Trophoblast cell (in vitro differentiated cells and primary cell): ENCODE measurements around the gene ARHGAP25.

Source experiments
- DNase-seq, 2 donors: peaks; one replicate each; pipeline ENCODE4 v3.0.0-alpha.2; 2016
- H2AFZ ChIP-seq: 2 replicates; pipeline ENCODE4 v1.6.1; 2013; ENCODE audit warnings: low read length, moderate library complexity, mild to moderate bottlenecking; ENCODE audit not compliant: insufficient read depth, poor library complexity
- H2AK5ac ChIP-seq: 2 replicates; pipeline ENCODE4 v1.6.1; 2013; ENCODE audit warnings: mild to moderate bottlenecking, low read length
- H2BK120ac ChIP-seq: 2 replicates; pipeline ENCODE4 v1.6.1; 2013; ENCODE audit warnings: low read length, mild to moderate bottlenecking, moderate library complexity; ENCODE audit not compliant: insufficient read depth, poor library complexity
- H2BK12ac ChIP-seq: 2 replicates; pipeline ENCODE4 v1.6.1; 2013; ENCODE audit warnings: mild to moderate bottlenecking, low read length, moderate library complexity
- H2BK5ac ChIP-seq: 2 replicates; pipeline ENCODE4 v1.6.1; 2013; ENCODE audit warnings: low read length, low read depth, moderate library complexity, mild to moderate bottlenecking; ENCODE audit not compliant: poor library complexity
- H3K14ac ChIP-seq: 2 replicates; pipeline ENCODE4 v1.6.1; 2013; ENCODE audit warnings: mild to moderate bottlenecking, low read length
- H3K18ac ChIP-seq: 2 replicates; pipeline ENCODE4 v1.6.1; 2013; ENCODE audit warnings: mild to moderate bottlenecking, low read length
- H3K23ac ChIP-seq: 2 replicates; pipeline ENCODE4 v1.6.1; 2013; ENCODE audit warnings: low read length
- H3K27ac ChIP-seq: 2 replicates; pipeline ENCODE4 v1.5.1; 2013; ENCODE audit warnings: low read depth, mild to moderate bottlenecking, inconsistent platforms, low read length, moderate library complexity
- H3K27me3 ChIP-seq: 2 replicates; pipeline ENCODE4 v1.6.1; 2013; ENCODE audit warnings: inconsistent platforms, mild to moderate bottlenecking, low read length, moderate library complexity; ENCODE audit not compliant: insufficient read depth
- H3K36me3 ChIP-seq, 2 experiments: 1 replicate in 1 of 2; 2 replicates in 1 of 2; pipeline ENCODE4 v1.6.1; 2013; ENCODE audit warnings: low read length in 2 of 2, mild to moderate bottlenecking in 2 of 2, moderate library complexity in 1 of 2; ENCODE audit not compliant: insufficient read depth in 2 of 2, control insufficient read depth in 1 of 2
- H3K4ac ChIP-seq: 2 replicates; pipeline ENCODE4 v1.6.1; 2013; ENCODE audit warnings: low read depth, mild to moderate bottlenecking, low read length, moderate library complexity
- H3K4me1 ChIP-seq, 2 experiments: 1 replicate in 1 of 2; 2 replicates in 1 of 2; pipeline ENCODE4 v1.6.1; 2013; ENCODE audit warnings: low read length in 2 of 2, mild to moderate bottlenecking in 2 of 2, moderate library complexity in 1 of 2; ENCODE audit not compliant: insufficient read depth in 2 of 2, control insufficient read depth in 1 of 2
- H3K4me2 ChIP-seq: 2 replicates; pipeline ENCODE4 v1.6.1; 2013; ENCODE audit warnings: inconsistent platforms, mild to moderate bottlenecking, low read length, moderate library complexity
- H3K4me3 ChIP-seq: 2 replicates; pipeline ENCODE4 v1.5.1; 2013; ENCODE audit warnings: mild to moderate bottlenecking, low read depth, low read length, inconsistent platforms
- H3K79me1 ChIP-seq: one replicate; pipeline ENCODE4 v1.6.1; 2013; ENCODE audit warnings: low read length
- H3K79me2 ChIP-seq: 2 replicates; pipeline ENCODE4 v1.6.1; 2013; ENCODE audit warnings: low read length, mild to moderate bottlenecking; ENCODE audit not compliant: control insufficient read depth, insufficient read depth, poor library complexity
- H3K9ac ChIP-seq: 2 replicates; pipeline ENCODE4 v1.6.1; 2013; ENCODE audit warnings: mild to moderate bottlenecking, low read length
- H3K9me3 ChIP-seq: 2 replicates; pipeline ENCODE4 v1.6.1; 2013; ENCODE audit warnings: low read depth, mild to moderate bottlenecking, control low read depth, inconsistent platforms, low read length; ENCODE audit not compliant: insufficient read depth
- H4K12ac ChIP-seq: 2 replicates; pipeline ENCODE4 v1.6.1; 2013; ENCODE audit warnings: low read depth, mild to moderate bottlenecking, low read length, moderate library complexity
- H4K8ac ChIP-seq: 2 replicates; pipeline ENCODE4 v1.6.1; 2013; ENCODE audit warnings: low read depth, mild to moderate bottlenecking, low read length, moderate library complexity
- H4K91ac ChIP-seq: one replicate; pipeline ENCODE4 v1.6.1; 2013; ENCODE audit warnings: low read depth, mild to moderate bottlenecking, low read length, moderate library complexity
- WGBS: extraction: QIAGEN DNeasy Blood & Tissue Kit; methylation state at CpG from one replicate; pipeline ENCODE4 v1.1.7; 2013; ENCODE audit warnings: missing lambda C conversion rate; ENCODE audit not compliant: insufficient read length, insufficient coverage; ENCODE audit errors: extremely low coverage; 5-methylcytosine and 5-hydroxymethylcytosine counted together

Gene ARHGAP25

DNA sequence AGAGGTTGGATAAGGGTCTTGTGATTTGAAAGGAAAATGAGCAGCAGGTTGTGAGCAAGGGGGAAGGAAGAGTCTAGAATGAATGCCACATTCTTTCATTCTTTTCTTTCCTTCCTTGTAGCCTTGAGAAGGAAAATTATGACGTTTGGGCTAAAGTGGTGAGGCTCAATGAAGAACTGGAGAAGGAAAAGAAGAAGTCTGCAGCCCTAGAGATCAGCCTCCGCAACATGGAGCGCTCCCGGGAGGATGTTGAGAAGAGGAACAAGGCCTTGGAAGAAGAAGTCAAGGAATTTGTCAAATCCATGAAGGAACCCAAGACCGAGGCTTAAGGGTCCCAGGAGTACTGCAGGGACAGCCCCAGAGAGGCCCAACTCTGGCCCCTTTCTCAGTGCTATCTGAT lies 91.3 kb downstream of the ARHGAP25 start:
- Histone ChIP-seq H4K8ac (no peak overlapping the region), H3K4me2 (no peak overlapping the region), H3K36me3 (no peaks in the 10 kb centered on the region), H2AK5ac (no peak overlapping the region), H2AFZ (no peak overlapping the region), H3K9me3 (no peaks in the 10 kb centered on the region), H3K9ac (no peak overlapping the region), H3K4ac (no peak overlapping the region), H3K79me2 (no peaks in the 10 kb centered on the region), H3K79me1 (no peaks in the 10 kb centered on the region), H3K27me3 (no peaks in the 10 kb centered on the region), H2BK5ac (no peak overlapping the region), H3K14ac (no peak overlapping the region), H2BK120ac (no peak overlapping the region), H2BK12ac (no peak overlapping the region), H3K23ac (no peak overlapping the region), H3K18ac (no peak overlapping the region), H4K91ac (no peak overlapping the region), H3K4me3 (no peak overlapping the region), H3K4me1 (peaks cover 0 to 4% of the 10 kb centered on the region in 2 experiments), H3K27ac (no peak overlapping the region), H4K12ac (no peak overlapping the region)
- DNase-seq: no peak
- no CpG with 5 or more reads among the region's 5 CpGs for WGBS

DNA sequence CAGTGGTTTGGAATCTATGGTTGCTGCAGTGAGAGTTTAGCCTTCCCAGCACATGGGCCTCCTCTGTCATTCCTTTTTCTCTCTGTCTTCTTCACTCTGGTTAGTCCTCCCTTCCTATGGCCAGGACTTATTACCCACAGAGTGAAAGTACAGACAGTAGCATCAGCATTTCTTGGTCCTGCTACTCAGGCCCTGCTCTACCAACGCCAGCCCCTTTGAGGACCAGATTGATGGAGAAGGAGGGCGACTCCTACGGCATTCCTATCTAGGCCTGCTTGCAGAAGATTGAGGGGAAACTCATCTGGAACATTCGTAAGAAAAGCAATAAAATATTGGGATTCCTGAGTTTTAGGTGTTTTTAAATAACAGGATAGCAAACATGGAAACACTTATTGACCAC lies 93.1 kb downstream of the ARHGAP25 start:
- Histone ChIP-seq H2AK5ac (no peak overlapping the region), H3K4me3 (no peak overlapping the region), H3K27me3 (no peaks in the 10 kb centered on the region), H4K8ac (no peak overlapping the region), H2AFZ (no peak overlapping the region), H3K36me3 (no peaks in the 10 kb centered on the region), H3K79me1 (no peaks in the 10 kb centered on the region), H2BK120ac (no peak overlapping the region), H4K91ac (no peak overlapping the region), H3K4me2 (no peak overlapping the region), H3K14ac (no peak overlapping the region), H3K4me1 (peaks cover 0 to 4% of the 10 kb centered on the region in 2 experiments), H3K9ac (no peak overlapping the region), H3K27ac (no peak overlapping the region), H3K23ac (no peak overlapping the region), H2BK12ac (no peak overlapping the region), H3K4ac (no peak overlapping the region), H4K12ac (no peak overlapping the region), H3K18ac (no peak overlapping the region), H2BK5ac (no peak overlapping the region), H3K79me2 (no peaks in the 10 kb centered on the region), H3K9me3 (no peaks in the 10 kb centered on the region)
- no CpG with 5 or more reads among the region's 4 CpGs for WGBS
- DNase-seq: no peak

DNA sequence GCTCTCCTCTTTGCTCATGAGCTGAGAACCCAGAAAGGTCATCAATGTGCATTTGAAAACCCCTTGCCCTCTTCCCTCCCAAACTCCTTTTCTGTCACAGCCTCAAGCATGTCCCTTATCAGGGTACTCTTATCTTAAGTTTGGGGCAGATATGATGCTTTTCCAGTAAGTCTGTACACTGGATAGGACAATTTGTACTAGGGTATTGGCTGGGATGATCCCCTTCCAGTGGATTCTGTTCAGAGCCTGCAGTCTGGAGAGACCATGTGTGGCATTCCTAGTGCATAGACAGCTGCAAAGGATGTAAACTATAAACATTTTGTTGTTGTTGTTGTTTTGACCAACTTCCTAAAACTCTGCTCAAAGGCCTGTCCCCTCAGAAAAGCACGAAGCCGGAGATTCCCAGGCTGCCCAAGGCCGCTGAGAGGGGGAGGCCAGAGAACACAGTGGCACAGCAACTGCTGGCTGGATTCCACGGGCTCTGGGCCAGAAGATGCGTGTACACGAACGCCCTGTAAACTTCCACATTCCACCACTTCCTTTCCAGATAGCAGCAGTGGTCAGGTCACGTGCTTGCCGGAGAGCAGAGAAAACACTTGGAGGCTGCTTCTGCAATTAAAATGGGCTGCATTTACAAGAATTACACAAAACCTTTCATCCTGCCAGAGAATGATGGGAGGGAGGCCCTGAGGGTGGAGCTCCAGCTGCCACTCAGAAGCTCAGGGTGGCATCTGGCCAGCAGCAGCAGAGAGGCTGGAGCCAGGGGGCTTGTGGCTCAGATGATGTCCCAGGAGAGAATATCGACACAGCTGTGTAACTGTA lies 94.5 kb downstream of the ARHGAP25 start:
- Histone ChIP-seq H4K12ac (no peak overlapping the region), H4K8ac (no peak overlapping the region), H3K9ac (no peak overlapping the region), H3K36me3 (no peaks in the 10 kb centered on the region), H4K91ac (no peak overlapping the region), H2BK120ac (no peak overlapping the region), H3K4me1 (peaks cover 0 to 4% of the 10 kb centered on the region in 2 experiments), H3K27me3 (no peaks in the 10 kb centered on the region), H3K4ac (no peak overlapping the region), H3K79me2 (no peaks in the 10 kb centered on the region), H2AK5ac (no peak overlapping the region), H3K4me2 (peak overlapping the region; percentile 5), H3K79me1 (no peaks in the 10 kb centered on the region), H3K14ac (no peak overlapping the region), H3K9me3 (no peaks in the 10 kb centered on the region), H2BK12ac (no peak overlapping the region), H3K4me3 (no peak overlapping the region), H3K27ac (no peak overlapping the region), H2AFZ (no peak overlapping the region), H3K18ac (no peak overlapping the region), H2BK5ac (no peak overlapping the region), H3K23ac (no peak overlapping the region)
- DNase-seq: peak; percentile 54 to 65
- no CpG with 5 or more reads among the region's 10 CpGs for WGBS

DNA sequence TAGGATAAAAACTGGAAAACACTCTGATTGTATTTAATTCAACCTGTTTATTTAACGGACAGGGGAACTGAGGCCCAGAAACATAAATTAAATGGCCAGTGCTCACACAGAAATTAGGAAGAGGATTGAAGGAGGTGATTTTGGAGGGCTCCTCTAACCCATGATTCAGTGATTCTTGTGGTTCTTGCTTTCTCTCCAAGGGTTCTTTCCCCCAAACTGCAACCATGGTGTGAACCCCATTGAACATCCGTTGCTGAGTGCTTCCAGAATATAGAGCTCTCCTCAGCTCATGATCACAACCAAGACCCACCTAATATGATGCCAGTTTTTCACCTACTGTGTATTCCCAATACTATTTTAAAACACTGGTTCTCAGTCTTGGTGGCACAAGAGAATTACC lies 95.1 kb downstream of the ARHGAP25 start:
- Histone ChIP-seq H3K23ac (no peak overlapping the region), H3K36me3 (no peaks in the 10 kb centered on the region)
- no CpG with 5 or more reads among the region's 2 CpGs for WGBS

More for the DNA sequence above, 95.1 kb downstream of the ARHGAP25 start:
- Histone ChIP-seq H3K27ac (no peak overlapping the region), H3K4me3 (no peak overlapping the region), H3K27me3 (no peaks in the 10 kb centered on the region), H3K4me1 (peaks cover 0 to 4% of the 10 kb centered on the region in 2 experiments), H3K79me1 (no peaks in the 10 kb centered on the region), H3K14ac (no peak overlapping the region), H3K18ac (no peak overlapping the region), H2BK12ac (no peak overlapping the region), H3K4ac (no peak overlapping the region), H3K79me2 (no peaks in the 10 kb centered on the region), H2AK5ac (no peak overlapping the region), H4K91ac (no peak overlapping the region), H2BK5ac (no peak overlapping the region), H3K4me2 (no peak overlapping the region), H4K8ac (no peak overlapping the region), H2AFZ (no peak overlapping the region), H3K9me3 (no peaks in the 10 kb centered on the region), H3K9ac (no peak overlapping the region), H2BK120ac (no peak overlapping the region), H4K12ac (no peak overlapping the region)
- no peak for DNase-seq
